Measurements from ENCODE around the gene BORCS6.

- TF ChIP-seq CTCF (IDR thresholded peaks at IDR 0.05; ENCODE audit: insufficient read depth, low read length) (no peak), POLR2AphosphoS5 (IDR thresholded peaks at IDR 0.05; ENCODE audit: low read depth) (no peak; the same call in 1 of the 2 replicates), GABPA (IDR thresholded peaks at IDR 0.05; ENCODE audit: low read depth) (no peak), REST (IDR thresholded peaks at IDR 0.05; ENCODE audit: insufficient replicate concordance, low read depth) (no peak), SPI1 (IDR thresholded peaks at IDR 0.05; ENCODE audit: borderline replicate concordance, low read depth) (no peak)
Observed at GRCh38 chr17:8176197-8176940, 13.6 kb downstream of the BORCS6 start, which contains the start of gene TMEM107.

Measured in HL-60 (cell line).